Measurements from ENCODE around the gene CASP5. TPM values are rescaled to one million over a fixed set of nuclear protein-coding genes. Genes with fewer than 3 reads are reported as not detected.
"Not testable (repeated sequence)": the region's sequence is repeated elsewhere in the genome, so short reads cannot be mapped to it uniquely, and the experiment has no call there.

The CASP5 gene
- total RNA-seq, 1 donor from 2014 or later = not detected

- DNase-seq (ENCODE audit: low read depth in 2 of 2) = no peak
Observed at GRCh38 chr11:105033781-105034180, 10.8 kb upstream of the CASP5 start.

GRCh38 chr11:105033343-105033742 is 10.4 kb upstream of the CASP5 start:
- no peak for DNase-seq (ENCODE audit: low read depth in 2 of 2)

GRCh38 chr11:105032495-105032894 is 9.5 kb upstream of the CASP5 start:
- DNase-seq (ENCODE audit: low read depth in 2 of 2) = no peak

- DNase-seq (ENCODE audit: low read depth in 2 of 2) = no peak
Observed at GRCh38 chr11:105027678-105028077, 4.7 kb upstream of the CASP5 start.

- DNase-seq (ENCODE audit: low read depth in 2 of 2) = no peak
Observed at GRCh38 chr11:105024394-105024793, 1.4 kb upstream of the CASP5 start.

GRCh38 chr11:105022527-105022926 is 441 bp downstream of the CASP5 start:
- no peak for DNase-seq (ENCODE audit: low read depth in 2 of 2)

- DNase-seq (ENCODE audit: low read depth in 2 of 2) = no peak
Observed at GRCh38 chr11:105007463-105007862, 15.5 kb downstream of the CASP5 start.

GRCh38 chr11:105005451-105005845 is 17.5 kb downstream of the CASP5 start:
- DNase-seq (ENCODE audit: low read depth in 2 of 2) = no peak

GRCh38 chr11:105004021-105004420 is 18.9 kb downstream of the CASP5 start:
- peak; percentile 18 to 32 for DNase-seq (ENCODE audit: low read depth in 2 of 2)

GRCh38 chr11:105003151-105003550 is 19.8 kb downstream of the CASP5 start:
- DNase-seq (ENCODE audit: low read depth in 2 of 2) = no peak

GRCh38 chr11:105000797-105001196 is 22.2 kb downstream of the CASP5 start:
- no peak for DNase-seq (ENCODE audit: low read depth in 2 of 2)

GRCh38 chr11:105000167-105000566 is 22.8 kb downstream of the CASP5 start:
- no peak for DNase-seq (ENCODE audit: low read depth in 2 of 2)

GRCh38 chr11:104999721-105000120 is 23.2 kb downstream of the CASP5 start:
- no peak for DNase-seq (ENCODE audit: low read depth in 2 of 2)

GRCh38 chr11:104997288-104997687 is 25.7 kb downstream of the CASP5 start:
- DNase-seq (ENCODE audit: low read depth in 2 of 2) = no peak

- no peak for DNase-seq (ENCODE audit: low read depth in 2 of 2)
Observed at GRCh38 chr11:104995001-104995408, 28.0 kb downstream of the CASP5 start.

- DNase-seq (ENCODE audit: low read depth in 2 of 2) = peak; percentile 64 to 73
Observed at GRCh38 chr11:104992781-104993180, 30.2 kb downstream of the CASP5 start.

GRCh38 chr11:104991994-104992393 is 31.0 kb downstream of the CASP5 start:
- DNase-seq (ENCODE audit: low read depth in 2 of 2) = no peak

- no peak for DNase-seq (ENCODE audit: low read depth in 2 of 2)
Observed at GRCh38 chr11:104984808-104985207, 38.2 kb downstream of the CASP5 start.

GRCh38 chr11:104979839-104980238 is 43.1 kb downstream of the CASP5 start:
- DNase-seq (ENCODE audit: low read depth in 2 of 2) = no peak

- no peak for DNase-seq (ENCODE audit: low read depth in 2 of 2)
Observed at GRCh38 chr11:104973616-104974015, 49.4 kb downstream of the CASP5 start.

GRCh38 chr11:104972924-104973323 is 50.0 kb downstream of the CASP5 start:
- DNase-seq (ENCODE audit: low read depth in 2 of 2) = not testable (repeated sequence)

- peak in 1 of 2 donors; percentile 62 for DNase-seq (ENCODE audit: low read depth in 2 of 2)
Observed at GRCh38 chr11:104970756-104971155, 52.2 kb downstream of the CASP5 start.

GRCh38 chr11:104968856-104969776 is 53.9 kb downstream of the CASP5 start:
- peak; percentile 67 to 72 for DNase-seq (ENCODE audit: low read depth in 2 of 2)
